Measurements from ENCODE around the gene PGK1.
"Not testable (repeated sequence)": the region's sequence is repeated elsewhere in the genome, so short reads cannot be mapped to it uniquely, and the experiment has no call there.

Gene PGK1

DNA sequence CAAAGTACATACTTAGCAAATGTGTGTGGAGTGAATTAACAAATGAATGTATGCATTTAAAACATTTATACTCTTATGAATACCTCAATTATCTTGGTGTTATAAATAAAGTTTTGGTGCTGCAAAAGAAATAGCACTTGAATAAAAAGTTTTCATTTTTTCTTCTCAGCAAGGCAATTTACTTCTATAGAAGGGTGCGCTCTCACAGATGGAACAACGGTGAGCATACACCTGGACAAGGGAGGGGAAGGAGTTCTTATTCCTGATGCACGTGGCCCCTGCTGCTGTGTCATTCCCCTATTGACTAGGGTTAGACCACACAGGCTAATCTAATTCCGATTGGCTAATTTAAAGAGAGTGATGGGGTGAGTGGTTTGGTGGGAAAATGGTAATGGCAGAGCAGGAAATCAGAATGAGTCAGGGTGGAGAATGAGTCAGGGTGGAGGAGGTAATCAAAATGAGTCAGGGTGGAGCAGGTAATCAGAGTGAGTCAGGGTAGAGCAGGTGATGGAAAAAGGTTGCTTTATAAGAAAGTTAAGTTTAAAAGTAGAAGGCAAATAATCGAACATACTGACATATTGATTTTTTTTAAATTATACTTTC is 28.2 kb upstream of the PGK1 start:
- Histone ChIP-seq H3K4me2 (ENCODE audit: low read length) (no peak overlapping the region), H3K27me3 (ENCODE audit: insufficient read depth, low read length) (no peaks in the 10 kb centered on the region), H3K36me3 (ENCODE audit: insufficient read depth, low read length) (no peaks in the 10 kb centered on the region), H3K9ac (ENCODE audit: low read length) (no peak overlapping the region), H4K20me1 (ENCODE audit: insufficient read depth, low read length) (no peaks in the 10 kb centered on the region), H3K4me3 (ENCODE audit: low read depth, low read length, poor library complexity, severe bottlenecking) (no peak overlapping the region), H3K4me1 (ENCODE audit: insufficient read depth, low read length, severe bottlenecking) (no peaks in the 10 kb centered on the region), H3K9me3 (ENCODE audit: low read length) (no peaks in the 10 kb centered on the region), H3K27ac (ENCODE audit: low read depth, low read length, poor library complexity, severe bottlenecking) (no peak overlapping the region), H3K9me2 (ENCODE audit: low read depth, low read length) (no peaks in the 10 kb centered on the region), H2AFZ (ENCODE audit: low read length) (no peak overlapping the region), H3K79me2 (ENCODE audit: insufficient read depth, low read length) (no peaks in the 10 kb centered on the region), H3F3A (ENCODE audit: insufficient read depth, low read length) (no peaks in the 10 kb centered on the region)
- no peak for TF ChIP-seq EZH2 (IDR thresholded peaks at IDR 0.05; ENCODE audit: borderline replicate concordance, low read length)
- TF ChIP-seq, protein P1, sequence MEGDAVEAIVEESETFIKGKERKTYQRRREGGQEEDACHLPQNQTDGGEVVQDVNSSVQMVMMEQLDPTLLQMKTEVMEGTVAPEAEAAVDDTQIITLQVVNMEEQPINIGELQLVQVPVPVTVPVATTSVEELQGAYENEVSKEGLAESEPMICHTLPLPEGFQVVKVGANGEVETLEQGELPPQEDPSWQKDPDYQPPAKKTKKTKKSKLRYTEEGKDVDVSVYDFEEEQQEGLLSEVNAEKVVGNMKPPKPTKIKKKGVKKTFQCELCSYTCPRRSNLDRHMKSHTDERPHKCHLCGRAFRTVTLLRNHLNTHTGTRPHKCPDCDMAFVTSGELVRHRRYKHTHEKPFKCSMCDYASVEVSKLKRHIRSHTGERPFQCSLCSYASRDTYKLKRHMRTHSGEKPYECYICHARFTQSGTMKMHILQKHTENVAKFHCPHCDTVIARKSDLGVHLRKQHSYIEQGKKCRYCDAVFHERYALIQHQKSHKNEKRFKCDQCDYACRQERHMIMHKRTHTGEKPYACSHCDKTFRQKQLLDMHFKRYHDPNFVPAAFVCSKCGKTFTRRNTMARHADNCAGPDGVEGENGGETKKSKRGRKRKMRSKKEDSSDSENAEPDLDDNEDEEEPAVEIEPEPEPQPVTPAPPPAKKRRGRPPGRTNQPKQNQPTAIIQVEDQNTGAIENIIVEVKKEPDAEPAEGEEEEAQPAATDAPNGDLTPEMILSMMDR (IDR thresholded peaks at IDR 0.05; ENCODE audit: low read length): no peak

GRCh38 chrX:78081413-78081812 is 22.6 kb upstream of the PGK1 start:
- not testable (repeated sequence) for H2AFZ ChIP-seq (ENCODE audit: low read length); H3F3A ChIP-seq (ENCODE audit: insufficient read depth, low read length); H3K4me2 ChIP-seq (ENCODE audit: low read length); H3K27ac ChIP-seq (ENCODE audit: low read depth, low read length, poor library complexity, severe bottlenecking); H3K79me2 ChIP-seq (ENCODE audit: insufficient read depth, low read length); H3K36me3 ChIP-seq (ENCODE audit: insufficient read depth, low read length); H3K9me2 ChIP-seq (ENCODE audit: low read depth, low read length); H3K27me3 ChIP-seq (ENCODE audit: insufficient read depth, low read length); H3K4me1 ChIP-seq (ENCODE audit: insufficient read depth, low read length, severe bottlenecking); H3K4me3 ChIP-seq (ENCODE audit: low read depth, low read length, poor library complexity, severe bottlenecking); H4K20me1 ChIP-seq (ENCODE audit: insufficient read depth, low read length); H3K9me3 ChIP-seq (ENCODE audit: low read length); H3K9ac ChIP-seq (ENCODE audit: low read length)

- H3K4me2 ChIP-seq (ENCODE audit: low read length): no peak overlapping the region
- TF ChIP-seq, protein P1 (IDR thresholded peaks at IDR 0.05; ENCODE audit: low read length): peak; percentile 41; the same call in 1 of the 2 replicates
- TF ChIP-seq EZH2 (IDR thresholded peaks at IDR 0.05; ENCODE audit: borderline replicate concordance, low read length): no peak
- no peaks in the 10 kb centered on the region for H3K9me2 ChIP-seq (ENCODE audit: low read depth, low read length)
- no peaks in the 10 kb centered on the region for H3K36me3 ChIP-seq (ENCODE audit: insufficient read depth, low read length)
- H3K9me3 ChIP-seq (ENCODE audit: low read length): no peaks in the 10 kb centered on the region
- H3K27me3 ChIP-seq (ENCODE audit: insufficient read depth, low read length): no peaks in the 10 kb centered on the region
- no peak overlapping the region for H3K9ac ChIP-seq (ENCODE audit: low read length)
- H3K4me1 ChIP-seq (ENCODE audit: insufficient read depth, low read length, severe bottlenecking): no peaks in the 10 kb centered on the region
- H3F3A ChIP-seq (ENCODE audit: insufficient read depth, low read length): no peaks in the 10 kb centered on the region
- no peaks in the 10 kb centered on the region for H3K79me2 ChIP-seq (ENCODE audit: insufficient read depth, low read length)
- no peak overlapping the region for H3K27ac ChIP-seq (ENCODE audit: low read depth, low read length, poor library complexity, severe bottlenecking)
- no peak overlapping the region for H3K4me3 ChIP-seq (ENCODE audit: low read depth, low read length, poor library complexity, severe bottlenecking)
- H4K20me1 ChIP-seq (ENCODE audit: insufficient read depth, low read length): no peaks in the 10 kb centered on the region
- H2AFZ ChIP-seq (ENCODE audit: low read length): no peak overlapping the region
Measured at GRCh38 chrX:78092296-78092695, 11.8 kb upstream of the PGK1 start.

GRCh38 chrX:78098108-78098507 is 5.9 kb upstream of the PGK1 start:
- no peak overlapping the region for H3K4me3 ChIP-seq (ENCODE audit: low read depth, low read length, poor library complexity, severe bottlenecking)
- no peaks in the 10 kb centered on the region for H4K20me1 ChIP-seq (ENCODE audit: insufficient read depth, low read length)
- no peaks in the 10 kb centered on the region for H3K79me2 ChIP-seq (ENCODE audit: insufficient read depth, low read length)
- H3K9ac ChIP-seq (ENCODE audit: low read length): no peak overlapping the region
- H3K4me1 ChIP-seq (ENCODE audit: insufficient read depth, low read length, severe bottlenecking): no peaks in the 10 kb centered on the region
- no peaks in the 10 kb centered on the region for H3K9me2 ChIP-seq (ENCODE audit: low read depth, low read length)
- TF ChIP-seq, protein P1 (IDR thresholded peaks at IDR 0.05; ENCODE audit: low read length): no peak
- H2AFZ ChIP-seq (ENCODE audit: low read length): no peak overlapping the region
- H3K36me3 ChIP-seq (ENCODE audit: insufficient read depth, low read length): no peaks in the 10 kb centered on the region
- no peak overlapping the region for H3K4me2 ChIP-seq (ENCODE audit: low read length)
- no peaks in the 10 kb centered on the region for H3F3A ChIP-seq (ENCODE audit: insufficient read depth, low read length)
- no peaks in the 10 kb centered on the region for H3K27me3 ChIP-seq (ENCODE audit: insufficient read depth, low read length)
- H3K27ac ChIP-seq (ENCODE audit: low read depth, low read length, poor library complexity, severe bottlenecking): no peak overlapping the region
- H3K9me3 ChIP-seq (ENCODE audit: low read length): no peaks in the 10 kb centered on the region

Data from OCI-LY1 (cell line).